HFFc6 (cell line): ENCODE data around the gene USP24. TPM values are rescaled to one million over a fixed set of nuclear protein-coding genes. Genes with fewer than 3 reads are reported as not detected.

Experiments
- DNase-seq: peaks from one replicate; pipeline ENCODE4 v3.0.0-alpha.2; 2018
- H3K27ac Mint-ChIP-seq: 2 replicates; pipeline ENCODE4 v1.8.0; 2020; ENCODE audit warnings: mild to moderate bottlenecking, mixed read lengths
- H3K27me3 Mint-ChIP-seq: 2 replicates; pipeline ENCODE4 v1.8.0; 2021; ENCODE audit warnings: mild to moderate bottlenecking, moderate library complexity, mixed read lengths; ENCODE audit not compliant: insufficient read depth
- H3K36me3 Mint-ChIP-seq: 2 replicates; pipeline ENCODE4 v1.8.0; 2021; ENCODE audit warnings: low read depth, mixed read lengths
- H3K4me1 Mint-ChIP-seq: 2 replicates; pipeline ENCODE4 v1.8.0; 2020; ENCODE audit warnings: low read depth, mixed read lengths
- H3K4me3 Mint-ChIP-seq: 2 replicates; pipeline ENCODE4 v1.8.0; 2020; ENCODE audit warnings: mild to moderate bottlenecking, moderate library complexity, mixed read lengths
- H3K9me3 Mint-ChIP-seq: 2 replicates; pipeline ENCODE4 v1.8.0; 2020; ENCODE audit warnings: mild to moderate bottlenecking, mixed read lengths
- total RNA-seq, 6 experiments: library from RNA; stranded (reverse); fragmentation: NEBNext Ultra II Directional; extraction: Animal tissue kit (Norgen Biotek cat#: 25700); gene quantifications; 2 replicates in 1 of 6; 3 replicates in 5 of 6; pipeline ENCODE4 v1.2.3, GENCODE V29; 2021
- TF ChIP-seq, protein P1 (sequence below): fragments of 200-600 bp; sonication (generic); IDR thresholded peaks from 2 replicates; pipeline ENCODE4 v1.5.0; 2021; ENCODE audit warnings: antibody characterized with exemption, mild to moderate bottlenecking

The USP24 gene
- total RNA-seq, 6 experiments from 2014 or later: 22.5 to 27.8 (median 25.0) TPM

DNA sequence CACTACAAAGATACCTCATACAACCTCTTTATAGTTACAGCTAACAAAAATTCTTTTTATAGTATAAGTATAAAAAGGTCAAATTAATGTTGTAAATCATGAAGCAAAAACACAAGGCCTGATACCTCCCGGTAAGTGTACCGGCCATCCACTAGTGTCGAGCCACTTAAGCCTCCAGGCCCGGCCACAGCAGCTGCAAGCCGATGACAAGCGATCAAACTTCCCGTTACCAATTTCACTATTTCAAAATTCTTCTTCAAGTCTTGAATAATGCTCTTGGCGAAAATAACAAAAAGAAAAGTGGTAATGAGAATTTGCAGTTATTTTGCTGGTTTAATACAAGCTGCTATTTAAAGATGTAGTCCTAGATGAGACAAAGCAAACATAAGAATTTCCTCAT, 67.6 kb downstream of the USP24 start:
- TF ChIP-seq, protein P1, sequence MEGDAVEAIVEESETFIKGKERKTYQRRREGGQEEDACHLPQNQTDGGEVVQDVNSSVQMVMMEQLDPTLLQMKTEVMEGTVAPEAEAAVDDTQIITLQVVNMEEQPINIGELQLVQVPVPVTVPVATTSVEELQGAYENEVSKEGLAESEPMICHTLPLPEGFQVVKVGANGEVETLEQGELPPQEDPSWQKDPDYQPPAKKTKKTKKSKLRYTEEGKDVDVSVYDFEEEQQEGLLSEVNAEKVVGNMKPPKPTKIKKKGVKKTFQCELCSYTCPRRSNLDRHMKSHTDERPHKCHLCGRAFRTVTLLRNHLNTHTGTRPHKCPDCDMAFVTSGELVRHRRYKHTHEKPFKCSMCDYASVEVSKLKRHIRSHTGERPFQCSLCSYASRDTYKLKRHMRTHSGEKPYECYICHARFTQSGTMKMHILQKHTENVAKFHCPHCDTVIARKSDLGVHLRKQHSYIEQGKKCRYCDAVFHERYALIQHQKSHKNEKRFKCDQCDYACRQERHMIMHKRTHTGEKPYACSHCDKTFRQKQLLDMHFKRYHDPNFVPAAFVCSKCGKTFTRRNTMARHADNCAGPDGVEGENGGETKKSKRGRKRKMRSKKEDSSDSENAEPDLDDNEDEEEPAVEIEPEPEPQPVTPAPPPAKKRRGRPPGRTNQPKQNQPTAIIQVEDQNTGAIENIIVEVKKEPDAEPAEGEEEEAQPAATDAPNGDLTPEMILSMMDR: no peak
- DNase-seq: no peak
- Mint-ChIP-seq H3K36me3 (peaks cover 11% of the 10 kb centered on the region; the same call in 1 of the 2 replicates), H3K27ac (no peak overlapping the region), H3K4me3 (no peak overlapping the region), H3K4me1 (no peaks in the 10 kb centered on the region), H3K9me3 (no peaks in the 10 kb centered on the region), H3K27me3 (no peaks in the 10 kb centered on the region)

DNA sequence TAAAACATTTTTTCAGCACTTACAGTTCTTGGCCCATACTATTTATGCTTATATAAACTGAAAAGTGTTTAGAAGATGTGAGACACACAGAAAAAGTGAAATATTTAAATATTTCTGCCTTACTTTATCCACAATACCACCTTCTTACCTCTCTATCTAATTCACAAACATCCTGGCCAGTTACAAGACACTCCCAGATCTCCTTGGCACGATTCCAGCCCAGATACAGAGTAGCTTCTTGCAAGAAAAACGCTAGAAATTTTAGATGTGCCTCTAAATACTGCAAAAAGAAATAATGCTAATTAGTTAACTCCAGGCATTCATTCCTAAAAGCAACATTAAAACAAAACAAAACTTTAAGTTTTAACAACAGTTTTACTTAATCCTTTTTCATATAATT, 68.4 kb downstream of the USP24 start:
- Mint-ChIP-seq H3K27ac (no peak overlapping the region), H3K27me3 (no peaks in the 10 kb centered on the region), H3K9me3 (no peaks in the 10 kb centered on the region), H3K36me3 (peaks cover 11% of the 10 kb centered on the region), H3K4me1 (peaks cover 4% of the 10 kb centered on the region; the same call in 1 of the 2 replicates), H3K4me3 (no peak overlapping the region)
- no peak for DNase-seq
- TF ChIP-seq, protein P1: no peak

DNA sequence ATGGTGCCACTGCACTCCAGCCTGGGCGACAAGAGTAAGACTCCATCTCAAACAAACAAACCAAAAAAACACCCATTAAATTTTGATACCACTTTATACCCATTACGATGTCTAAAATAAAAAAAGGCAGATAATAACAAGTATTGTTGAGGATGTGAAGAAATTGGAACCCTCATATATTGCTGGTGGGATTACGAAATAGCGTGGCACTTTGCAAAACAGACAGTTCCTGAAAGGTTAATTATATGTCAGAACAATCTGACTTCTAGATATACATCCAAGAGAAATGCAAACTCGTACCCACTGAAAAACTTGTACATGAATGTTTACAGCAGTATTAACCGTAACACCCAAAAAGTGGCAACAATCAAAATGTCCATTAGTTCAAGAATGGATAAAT, 70.3 kb downstream of the USP24 start:
- H3K27me3 Mint-ChIP-seq: no peaks in the 10 kb centered on the region
- H3K27ac Mint-ChIP-seq: no peak overlapping the region
- H3K36me3 Mint-ChIP-seq: peaks cover 11% of the 10 kb centered on the region
- no peak for DNase-seq
- TF ChIP-seq, protein P1: no peak
- no peak overlapping the region for H3K4me3 Mint-ChIP-seq
- H3K9me3 Mint-ChIP-seq: no peaks in the 10 kb centered on the region
- H3K4me1 Mint-ChIP-seq: peaks cover 20% of the 10 kb centered on the region

DNA sequence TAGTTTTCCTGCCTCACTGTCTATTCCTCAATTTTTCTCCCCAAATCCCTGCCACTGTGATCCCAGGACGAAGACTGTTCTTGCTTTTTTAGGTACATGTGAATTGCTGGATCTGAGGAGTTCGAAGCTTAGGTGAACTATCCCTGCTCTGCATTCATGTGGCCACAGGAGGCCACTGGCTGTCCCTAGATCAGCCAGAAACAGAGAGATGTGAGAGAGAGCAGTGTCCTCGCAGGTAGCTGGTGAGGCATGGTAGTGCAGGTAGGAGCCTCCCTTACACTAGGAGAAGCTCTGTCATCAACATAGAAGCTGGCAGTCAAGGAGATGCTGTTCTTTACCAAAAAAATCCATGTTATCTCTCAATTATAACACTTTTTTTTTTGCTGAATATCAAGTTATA, 71.5 kb downstream of the USP24 start:
- Mint-ChIP-seq H3K9me3 (no peaks in the 10 kb centered on the region), H3K27ac (no peak overlapping the region), H3K27me3 (no peaks in the 10 kb centered on the region), H3K36me3 (peaks cover 11% of the 10 kb centered on the region), H3K4me1 (peaks cover 20% of the 10 kb centered on the region), H3K4me3 (no peak overlapping the region)
- no peak for DNase-seq
- TF ChIP-seq, protein P1: peak; percentile 16; the same call in 1 of the 2 replicates

DNA sequence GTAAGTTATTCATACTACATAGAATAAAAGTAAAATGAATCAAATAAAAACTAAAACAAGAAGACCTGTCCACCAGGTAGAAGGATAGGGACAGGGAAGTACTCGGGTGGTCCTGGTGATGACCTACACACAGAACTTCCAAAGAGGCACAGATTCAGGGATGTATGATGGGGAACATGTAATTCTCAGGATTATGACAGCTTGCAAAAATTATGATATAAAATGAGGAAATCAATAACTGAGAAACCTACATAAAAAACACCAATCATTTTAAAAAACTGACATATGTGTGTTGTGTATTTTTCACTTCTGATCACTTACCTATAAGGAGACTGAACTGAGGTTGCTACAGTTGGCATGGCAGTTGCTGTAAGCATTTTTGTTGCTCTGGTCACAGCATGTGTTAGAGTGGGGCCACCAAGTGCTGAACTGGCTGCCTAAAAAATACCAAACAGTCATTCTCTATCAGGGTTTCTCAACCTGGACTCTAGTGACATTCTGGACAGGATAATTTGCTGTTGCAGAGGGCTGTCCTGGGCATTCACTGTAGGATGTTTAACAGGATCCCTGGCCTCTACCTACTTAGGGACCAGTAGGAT, 73.8 kb downstream of the USP24 start:
- DNase-seq: no peak
- Mint-ChIP-seq H3K9me3 (no peaks in the 10 kb centered on the region), H3K4me3 (no peak overlapping the region), H3K27me3 (no peaks in the 10 kb centered on the region), H3K27ac (0 out of 2 replicates have a peak overlapping the region, but pooled peaks have one; percentile 31), H3K4me1 (peaks cover 20% of the 10 kb centered on the region), H3K36me3 (peaks cover 11% of the 10 kb centered on the region)
- TF ChIP-seq, protein P1: no peak
